Measurements from ENCODE around the gene PDZK1IP1. TPM values are rescaled to one million over a fixed set of nuclear protein-coding genes. Genes with fewer than 3 reads are reported as not detected.

PDZK1IP1 gene
- polyA plus RNA-seq, 1 donor from 2014 or later, result not detected

- H3K4me3 ChIP-seq (ENCODE audit: low read length), result no peak overlapping the region
- H3K27me3 ChIP-seq (ENCODE audit: insufficient read depth, low read depth, low read length), result peaks cover 8% of the 10 kb centered on the region
- no peak for TF ChIP-seq CTCF (IDR thresholded peaks at IDR 0.05; ENCODE audit: poor library complexity, severe bottlenecking)
- no peak for TF ChIP-seq EZH2 (IDR thresholded peaks at IDR 0.05; ENCODE audit: borderline replicate concordance, insufficient read depth, low read length, poor library complexity, severe bottlenecking)
These were observed 4.8 kb downstream of the PDZK1IP1 start for GRCh38 chr1:47184822-47185677.

GRCh38 chr1:47184090-47184821 is 5.6 kb downstream of the PDZK1IP1 start:
- H3K4me3 ChIP-seq (ENCODE audit: low read length), result no peak overlapping the region
- no peak overlapping the region for H3K27ac ChIP-seq (ENCODE audit: low read length)
- no peaks in the 10 kb centered on the region for H3K36me3 ChIP-seq (ENCODE audit: insufficient read depth, low read length)
- H3K4me2 ChIP-seq (ENCODE audit: low read length), result no peak overlapping the region
- H2AFZ ChIP-seq (ENCODE audit: low read depth, low read length), result no peak overlapping the region
- no peak for TF ChIP-seq EP300 (conservative IDR thresholded peaks at IDR 0.05; ENCODE audit: poor library complexity, severe bottlenecking)
- TF ChIP-seq RAD21 (conservative IDR thresholded peaks at IDR 0.05), result no peak
- no peak for TF ChIP-seq EZH2 (IDR thresholded peaks at IDR 0.05; ENCODE audit: borderline replicate concordance, insufficient read depth, low read length, poor library complexity, severe bottlenecking)
- TF ChIP-seq POLR2AphosphoS5 (IDR thresholded peaks at IDR 0.05), result no peak
- no peak for TF ChIP-seq TAF1 (IDR thresholded peaks at IDR 0.05; ENCODE audit: low read depth)
- TF ChIP-seq CTCF (IDR thresholded peaks at IDR 0.05; ENCODE audit: poor library complexity, severe bottlenecking), result no peak
- no peak for TF ChIP-seq SMC3 (conservative IDR thresholded peaks at IDR 0.05; ENCODE audit: poor library complexity)
- no peak for TF ChIP-seq MXI1 (conservative IDR thresholded peaks at IDR 0.05; ENCODE audit: poor library complexity, severe bottlenecking)
- TF ChIP-seq REST (IDR thresholded peaks at IDR 0.05; ENCODE audit: borderline replicate concordance), result no peak
- H3F3A ChIP-seq (ENCODE audit: insufficient read depth, low read length, poor library complexity, severe bottlenecking), result no peaks in the 10 kb centered on the region
- H3K9ac ChIP-seq (ENCODE audit: low read length), result no peak overlapping the region
- no peaks in the 10 kb centered on the region for H3K79me2 ChIP-seq (replicated peaks; ENCODE audit: insufficient read depth, low read length)
- H3K9me2 ChIP-seq (ENCODE audit: insufficient read depth, low read length), result no peaks in the 10 kb centered on the region
- H4K20me1 ChIP-seq (ENCODE audit: insufficient read depth), result no peaks in the 10 kb centered on the region
- H3K9me3 ChIP-seq (ENCODE audit: low read length), result no peaks in the 10 kb centered on the region
- peaks cover 12% of the 10 kb centered on the region for H3K27me3 ChIP-seq (ENCODE audit: insufficient read depth, low read depth, low read length)

More at GRCh38 chr1:47184822-47185677, 4.8 kb downstream of the PDZK1IP1 start:
- no peak overlapping the region for H3K27ac ChIP-seq (ENCODE audit: low read length)
- no peaks in the 10 kb centered on the region for H3K36me3 ChIP-seq (ENCODE audit: insufficient read depth, low read length)
- no peak overlapping the region for H3K9ac ChIP-seq (ENCODE audit: low read length)
- no peaks in the 10 kb centered on the region for H3F3A ChIP-seq (ENCODE audit: insufficient read depth, low read length, poor library complexity, severe bottlenecking)
- H2AFZ ChIP-seq (ENCODE audit: low read depth, low read length), result no peak overlapping the region
- no peak overlapping the region for H3K4me2 ChIP-seq (ENCODE audit: low read length)
- no peaks in the 10 kb centered on the region for H3K9me3 ChIP-seq (ENCODE audit: low read length)
- no peaks in the 10 kb centered on the region for H3K79me2 ChIP-seq (replicated peaks; ENCODE audit: insufficient read depth, low read length)
- no peaks in the 10 kb centered on the region for H3K9me2 ChIP-seq (ENCODE audit: insufficient read depth, low read length)
- H4K20me1 ChIP-seq (ENCODE audit: insufficient read depth), result no peaks in the 10 kb centered on the region

Data from neural cell (in vitro differentiated cells).